Activated B cell treated with CpG ODN at 0.5 μM for 24 hours (primary cell): ENCODE measurements around the gene RGS4. TPM values are rescaled to one million over a fixed set of nuclear protein-coding genes. Genes with fewer than 3 reads are reported as not detected.

ENCODE experiments used
- ATAC-seq: fragments of 200-7000 bp; cut with Tn5 transposase; one replicate; pipeline ENCODE4 v1.10.0; 2021; ENCODE audit warnings: low read depth, mild to moderate bottlenecking, moderate library complexity
- CTCF ChIA-PET: fragments of 350-600 bp; sonication (Branson Sonifier 250); formaldehyde crosslinking; loops from one replicate; lab custom pipeline; 2021; ENCODE audit warnings: antibody characterized with exemption; lab: Charles Lee
- POLR2A ChIA-PET: fragments of 350-600 bp; sonication (Branson Sonifier 250); formaldehyde crosslinking; loops from one replicate; lab custom pipeline; 2021; ENCODE audit warnings: antibody characterized with exemption; lab: Charles Lee
- DNase-seq: peaks from one replicate; pipeline ENCODE4 v3.0.0; 2022
- H3K27ac Mint-ChIP-seq: one replicate; pipeline ENCODE4 v1.8.0; 2020; ENCODE audit warnings: mixed read lengths
- H3K27me3 Mint-ChIP-seq: one replicate; pipeline ENCODE4 v1.8.0; 2021; ENCODE audit warnings: mixed read lengths
- H3K36me3 Mint-ChIP-seq: one replicate; pipeline ENCODE4 v1.8.0; 2021; ENCODE audit warnings: low read depth, mixed read lengths
- H3K4me1 Mint-ChIP-seq: one replicate; pipeline ENCODE4 v1.8.0; 2021; ENCODE audit warnings: mixed read lengths
- H3K4me3 Mint-ChIP-seq: one replicate; pipeline ENCODE4 v1.8.0; 2020; ENCODE audit warnings: mild to moderate bottlenecking, mixed read lengths
- H3K9me3 Mint-ChIP-seq: one replicate; pipeline ENCODE4 v1.8.0; 2020; ENCODE audit warnings: mixed read lengths
- CTCF ChIP-seq: fragments of 200-600 bp; IDR thresholded peaks from one replicate; pipeline ENCODE4 v1.8.0; 2022; ENCODE audit warnings: antibody characterized with exemption, mild to moderate bottlenecking
- intact Hi-C: fragments of 100-400 bp; cut with micrococcal nuclease; formaldehyde crosslinking; loops from one replicate; pipeline ENCODE4 v1.15.1; 2024
- total RNA-seq: library from RNA; stranded (reverse); gene quantifications from 2 replicates; pipeline ENCODE4 v1.2.3, GENCODE V29; 2022

Gene RGS4
- total RNA-seq, 1 donor from 2014 or later, result not detected

- no peaks in the 10 kb centered on the region for H3K4me1 Mint-ChIP-seq
- no peak for DNase-seq
- ChIA-PET POLR2A (no interaction called here), CTCF (no interaction called here)
- peaks cover 11% of the 10 kb centered on the region for H3K27me3 Mint-ChIP-seq
- H3K27ac Mint-ChIP-seq, result no peak overlapping the region
- H3K4me3 Mint-ChIP-seq, result no peak overlapping the region
- no peak for TF ChIP-seq CTCF
- no peaks in the 10 kb centered on the region for H3K36me3 Mint-ChIP-seq
- no peak for ATAC-seq
- no peaks in the 10 kb centered on the region for H3K9me3 Mint-ChIP-seq
- intact Hi-C loops, result no loop called here
Measured at GRCh38 chr1:163048869-163049268, 20.3 kb upstream of the RGS4 start.

GRCh38 chr1:163049296-163049695 is 19.9 kb upstream of the RGS4 start:
- no peaks in the 10 kb centered on the region for H3K36me3 Mint-ChIP-seq
- CTCF ChIA-PET, result no interaction called here

GRCh38 chr1:163050496-163050895 is 18.7 kb upstream of the RGS4 start:
- DNase-seq (no peak), ATAC-seq (no peak)
- Mint-ChIP-seq H3K36me3 (no peaks in the 10 kb centered on the region), H3K4me1 (no peaks in the 10 kb centered on the region), H3K4me3 (no peak overlapping the region), H3K9me3 (no peaks in the 10 kb centered on the region), H3K27ac (no peak overlapping the region), H3K27me3 (peaks cover 17% of the 10 kb centered on the region)
- ChIA-PET CTCF (no interaction called here), POLR2A (no interaction called here)
- no peak for TF ChIP-seq CTCF
- intact Hi-C loops, result no loop called here

More at GRCh38 chr1:163049296-163049695, 19.9 kb upstream of the RGS4 start:
- Mint-ChIP-seq H3K9me3 (no peaks in the 10 kb centered on the region), H3K27me3 (peaks cover 14% of the 10 kb centered on the region), H3K4me3 (no peak overlapping the region), H3K4me1 (no peaks in the 10 kb centered on the region), H3K27ac (no peak overlapping the region)
- intact Hi-C loops, result no loop called here
- TF ChIP-seq CTCF, result no peak
- DNase-seq (no peak), ATAC-seq (no peak)
- POLR2A ChIA-PET, result no interaction called here

- TF ChIP-seq CTCF, result no peak
- Mint-ChIP-seq H3K9me3 (no peaks in the 10 kb centered on the region), H3K27ac (no peak overlapping the region), H3K27me3 (peaks cover 16% of the 10 kb centered on the region), H3K4me1 (no peaks in the 10 kb centered on the region), H3K4me3 (no peak overlapping the region), H3K36me3 (no peaks in the 10 kb centered on the region)
- ChIA-PET POLR2A (no interaction called here), CTCF (no interaction called here)
- ATAC-seq (no peak), DNase-seq (no peak)
- intact Hi-C loops, result no loop called here
Measured at GRCh38 chr1:163054181-163054591, 15.0 kb upstream of the RGS4 start.

- Mint-ChIP-seq H3K36me3 (no peaks in the 10 kb centered on the region), H3K27ac (no peak overlapping the region), H3K27me3 (peaks cover 14% of the 10 kb centered on the region), H3K4me1 (no peaks in the 10 kb centered on the region), H3K4me3 (no peak overlapping the region), H3K9me3 (no peaks in the 10 kb centered on the region)
- no peak for DNase-seq
- no peak for TF ChIP-seq CTCF
- POLR2A ChIA-PET, result no interaction called here
- CTCF ChIA-PET, result no interaction called here
- no peak for ATAC-seq
- intact Hi-C loops, result no loop called here
Measured at GRCh38 chr1:163055005-163055404, 14.2 kb upstream of the RGS4 start.
